ENCODE measurements around the gene ANKRD37.
A peak's percentile ranks its signal among the peaks of the same experiment; 100 is the strongest.
"Not testable (repeated sequence)": the region's sequence is repeated elsewhere in the genome, so short reads cannot be mapped to it uniquely, and the experiment has no call there.

ANKRD37 gene, protein sequence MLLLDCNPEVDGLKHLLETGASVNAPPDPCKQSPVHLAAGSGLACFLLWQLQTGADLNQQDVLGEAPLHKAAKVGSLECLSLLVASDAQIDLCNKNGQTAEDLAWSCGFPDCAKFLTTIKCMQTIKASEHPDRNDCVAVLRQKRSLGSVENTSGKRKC

DNA sequence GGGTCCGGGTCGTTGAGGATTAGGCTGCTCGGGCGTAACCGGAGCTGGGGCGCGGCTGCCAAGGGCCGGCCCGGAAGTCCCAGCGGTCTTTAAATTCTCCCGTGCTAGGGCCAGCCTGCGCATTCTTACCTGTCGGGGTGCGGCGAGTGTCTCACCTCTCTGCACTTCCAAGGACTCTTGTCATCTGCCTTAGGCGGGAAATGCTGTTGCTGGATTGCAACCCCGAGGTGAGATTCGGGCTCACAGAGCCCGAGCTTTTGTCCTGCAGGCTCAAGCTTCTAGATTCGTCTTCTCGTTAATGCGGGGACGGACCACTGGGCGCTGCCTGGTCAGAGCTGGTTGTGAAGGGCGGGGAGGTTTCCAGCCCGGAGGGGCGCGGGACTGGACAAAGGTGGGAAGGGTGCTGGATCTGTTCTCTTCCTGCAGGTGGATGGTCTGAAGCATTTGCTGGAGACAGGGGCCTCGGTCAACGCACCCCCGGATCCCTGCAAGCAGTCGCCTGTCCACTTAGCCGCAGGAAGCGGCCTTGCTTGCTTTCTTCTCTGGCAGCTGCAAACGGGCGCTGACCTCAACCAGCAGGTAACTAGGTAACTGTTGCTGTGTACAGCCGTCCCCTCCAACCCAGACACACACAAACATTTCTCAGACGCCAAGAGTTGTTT is at the start of gene ANKRD37:
Gene ANKRD37 (plus strand): TSS at position 118 of the 662 bp plus-strand sequence. CDS start 83 bp downstream, at position 201.
- DNase-seq, result peak in 24 of 56 donors; percentile 13 to 72 (median 60)

GRCh38 chr4:185346975-185347601 is 49.6 kb upstream of the ANKRD37 start:
- DNase-seq, result peak in 1 of 56 donors; percentile 4

GRCh38 chr4:185351691-185352090 is 45.0 kb upstream of the ANKRD37 start:
- DNase-seq, result no peak

DNA sequence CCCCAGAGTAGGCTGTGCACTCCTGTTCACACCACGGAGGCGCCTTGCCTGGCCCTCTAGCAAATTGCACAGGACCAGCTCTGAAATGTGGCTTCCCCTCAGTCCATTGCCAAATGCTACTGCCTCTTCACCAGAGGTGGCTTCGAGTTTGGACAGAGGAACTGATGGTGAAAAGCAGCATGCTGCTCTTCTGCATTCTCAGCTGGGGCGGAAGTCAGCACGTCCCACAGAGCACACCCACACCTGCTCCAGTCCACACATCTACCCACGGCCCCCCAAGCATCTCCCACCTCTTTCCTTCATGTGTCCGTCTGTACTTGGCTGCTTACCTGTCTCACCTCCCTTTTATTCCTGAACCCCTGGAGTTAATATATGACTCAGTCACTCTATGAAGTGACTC is 44.4 kb upstream of the ANKRD37 start:
- no peak for DNase-seq

GRCh38 chr4:185352741-185353140 is 43.9 kb upstream of the ANKRD37 start:
- no peak for DNase-seq

DNA sequence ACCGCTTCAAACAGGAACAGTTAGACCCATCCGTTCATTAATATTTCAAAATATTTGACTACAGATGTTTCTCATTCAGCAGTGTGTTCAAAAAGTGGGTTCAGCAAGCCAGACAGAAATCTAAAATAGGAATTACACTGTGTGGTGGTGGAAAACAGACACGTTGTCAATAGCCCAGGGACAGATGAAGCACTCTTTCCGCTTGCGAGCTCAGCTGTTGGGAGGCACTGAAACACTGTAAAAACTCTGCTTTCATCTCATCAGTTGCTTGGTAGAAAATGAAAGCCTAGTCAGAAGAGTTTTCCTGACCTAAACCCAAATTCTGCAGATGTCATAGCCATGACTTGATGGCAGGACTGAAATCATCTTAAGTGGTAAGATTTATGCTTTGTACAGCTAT is 39.4 kb upstream of the ANKRD37 start:
- no peak for DNase-seq

GRCh38 chr4:185357733-185358440 is 38.8 kb upstream of the ANKRD37 start:
- no peak for DNase-seq

DNA sequence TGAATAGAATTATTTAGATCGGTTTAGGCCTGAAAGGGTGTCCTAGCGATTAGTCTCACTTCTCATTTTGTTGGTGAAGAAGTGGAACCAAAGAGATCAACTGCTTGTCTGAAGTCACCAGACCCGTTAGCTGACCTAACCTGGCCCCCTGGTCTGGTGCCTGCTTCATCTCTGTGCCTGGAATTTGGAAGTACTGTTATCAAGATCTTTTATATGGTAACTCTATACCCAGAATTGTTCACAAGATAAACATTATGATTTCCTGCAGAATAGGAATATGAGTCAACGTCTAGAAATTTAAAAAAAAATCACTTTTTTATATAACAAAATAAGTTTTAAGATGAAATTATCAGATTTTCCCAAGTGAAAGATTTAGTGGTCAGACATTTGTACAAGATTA is 38.1 kb upstream of the ANKRD37 start:
- no peak for DNase-seq

GRCh38 chr4:185358959-185359358 is 37.7 kb upstream of the ANKRD37 start:
- DNase-seq, result no peak

- DNase-seq, result peak in 8 of 56 donors; percentile 2 to 46 (median 25)
Measured at GRCh38 chr4:185359767-185360446, 36.7 kb upstream of the ANKRD37 start.

DNA sequence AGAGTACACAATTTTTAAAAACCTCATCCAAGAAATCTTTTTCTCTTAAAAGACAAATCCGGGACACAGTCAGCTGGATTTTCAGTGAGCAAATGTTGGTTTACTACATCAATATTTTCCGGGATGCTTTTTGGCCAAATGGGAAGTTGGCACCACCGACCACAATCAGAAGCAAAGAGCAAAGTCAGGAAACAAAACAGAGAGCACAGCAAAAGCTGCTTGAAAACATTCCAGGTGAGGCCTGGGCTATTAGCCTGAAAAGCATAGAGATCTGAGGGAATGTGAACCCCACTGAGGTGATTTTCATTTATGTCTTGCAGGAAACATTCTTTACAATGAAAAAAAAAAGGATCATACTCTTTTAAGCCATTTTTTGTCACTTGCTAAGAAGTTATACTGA is 34.8 kb upstream of the ANKRD37 start:
- no peak for DNase-seq

DNA sequence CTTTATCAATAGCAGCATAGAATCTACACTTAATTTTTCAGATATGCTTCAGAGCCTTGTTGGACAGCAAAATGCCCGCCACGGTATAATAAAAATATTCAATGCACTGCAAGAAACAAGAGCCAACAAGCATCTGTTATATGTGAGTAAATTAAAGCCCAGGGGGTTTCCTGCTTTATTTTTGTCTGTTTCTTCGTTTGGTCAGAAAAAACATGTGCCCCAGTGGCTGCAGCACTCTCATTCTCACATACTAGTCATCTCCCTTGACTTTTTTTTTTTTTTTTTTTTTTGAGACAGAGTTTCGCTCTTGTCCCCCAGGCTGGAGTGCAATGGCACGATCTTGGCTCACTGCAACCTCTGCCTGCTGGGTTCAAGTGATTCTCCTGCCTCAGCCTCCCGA is 34.1 kb upstream of the ANKRD37 start:
- not testable (repeated sequence) for DNase-seq

DNA sequence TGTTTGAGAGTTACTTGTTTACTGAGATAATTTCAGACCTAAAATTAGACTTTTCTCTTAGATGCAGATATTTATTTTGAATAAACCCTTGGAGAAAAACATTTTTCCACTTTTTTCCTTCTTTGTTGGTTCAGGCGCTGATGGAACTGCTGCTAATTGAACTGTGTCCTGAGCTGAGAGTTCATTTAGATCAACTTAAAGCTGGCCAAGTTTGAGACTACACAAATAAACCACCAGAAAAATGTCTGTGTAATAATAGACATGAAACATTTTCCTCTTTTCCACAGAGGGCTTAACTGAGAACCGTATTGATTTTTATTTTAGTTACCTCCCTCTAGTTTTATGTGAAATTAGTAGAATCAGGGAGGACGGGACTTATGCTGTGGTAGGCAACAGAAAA is 33.4 kb upstream of the ANKRD37 start:
- no peak for DNase-seq

GRCh38 chr4:185364886-185365285 is 31.8 kb upstream of the ANKRD37 start:
- no peak for DNase-seq

GRCh38 chr4:185369731-185370130 is 26.9 kb upstream of the ANKRD37 start:
- DNase-seq, result no peak

- no peak for DNase-seq
Measured at GRCh38 chr4:185370268-185370949, 26.2 kb upstream of the ANKRD37 start.

DNA sequence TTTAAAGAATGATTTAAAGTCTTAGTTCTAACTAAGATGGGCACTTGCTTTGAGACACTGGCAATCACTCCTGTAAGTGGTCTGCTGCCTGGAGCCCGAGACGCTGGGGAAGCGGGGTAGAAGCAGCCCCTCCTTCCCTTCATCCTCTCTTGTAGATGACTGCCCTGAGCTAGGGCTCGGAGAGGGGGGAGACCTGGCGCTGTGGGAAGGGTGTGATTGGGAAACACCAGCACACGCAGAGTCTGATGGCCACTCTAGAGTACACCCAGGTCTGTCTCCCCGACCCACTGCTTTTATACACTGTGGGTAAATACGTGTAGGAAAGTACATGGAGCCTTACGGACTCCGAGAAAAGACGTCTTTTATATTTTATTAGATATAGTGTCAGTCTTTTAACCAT is 24.9 kb upstream of the ANKRD37 start:
- DNase-seq, result no peak

DNA sequence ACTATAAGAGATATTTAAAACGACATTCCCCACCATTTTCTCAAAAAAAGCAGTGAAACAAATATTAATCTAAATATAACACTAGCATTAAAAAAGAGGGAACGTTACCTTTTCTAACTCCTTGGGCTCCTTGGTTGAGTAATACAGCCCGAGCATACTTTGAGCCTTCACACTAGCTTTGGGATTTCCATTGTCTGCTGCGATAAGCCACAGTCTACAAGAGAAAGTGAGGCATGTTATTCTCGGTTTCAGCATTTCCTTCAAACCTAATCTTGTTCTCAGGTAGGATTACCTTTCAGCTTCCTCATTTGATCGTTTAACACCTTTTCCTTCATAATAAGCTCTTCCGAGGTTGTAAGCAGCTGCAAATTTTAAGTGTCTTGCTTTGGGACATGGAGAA is 22.6 kb upstream of the ANKRD37 start:
- no peak for DNase-seq

DNA sequence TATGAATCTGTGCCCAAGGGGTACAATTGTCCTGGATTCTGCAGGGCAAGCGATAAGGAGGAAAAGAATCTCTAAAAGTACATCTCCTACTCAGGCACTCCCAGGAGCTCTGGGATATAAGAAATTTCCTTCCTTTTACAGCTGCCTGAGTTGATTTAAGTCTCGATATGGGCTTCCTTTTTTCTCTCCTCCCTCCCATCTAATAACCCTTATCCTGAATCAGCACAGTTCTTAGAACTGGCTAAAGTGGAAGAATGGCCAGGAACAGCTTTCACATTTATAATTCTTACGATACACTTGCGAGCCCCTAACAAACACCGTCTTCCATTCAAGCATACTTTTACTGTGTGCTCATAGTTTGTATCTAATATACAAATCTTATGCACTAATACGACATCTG is 22.1 kb upstream of the ANKRD37 start:
- DNase-seq, result no peak

DNA sequence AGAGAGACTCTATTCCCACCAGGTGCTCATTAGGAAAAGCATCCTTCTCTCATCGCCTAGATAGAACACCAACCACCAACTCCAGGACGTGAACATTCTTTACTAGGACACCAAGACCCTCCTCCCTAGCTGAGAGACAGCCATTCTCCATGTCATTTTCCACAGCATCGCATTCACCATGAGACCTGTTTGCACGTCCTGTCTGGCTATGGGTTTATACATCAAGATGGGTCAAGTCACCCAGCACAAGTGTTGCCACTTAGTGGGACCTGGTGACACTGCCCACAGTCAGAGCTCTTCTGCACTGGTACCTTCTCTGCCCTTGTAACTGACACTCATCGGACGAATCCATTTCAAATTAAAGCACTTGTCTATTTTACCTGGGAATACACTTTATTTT is 18.4 kb upstream of the ANKRD37 start:
- no peak for DNase-seq

Data from nucleus accumbens (tissue), 56 donors.